LHCN-M2 (cell line): ENCODE results near the gene CLBA1. TPM values are rescaled to one million over a fixed set of nuclear protein-coding genes. Genes with fewer than 3 reads are reported as not detected.
A peak's percentile ranks its signal among the peaks of the same experiment; 100 is the strongest.

ENCODE experiments used
- DNase-seq: peaks from one replicate; pipeline ENCODE4 v3.0.0-alpha.2; 2012; ENCODE audit warnings: low read depth
- total RNA-seq: library from RNA; depleted of rRNA; stranded (reverse); fragments of >200 nt; gene quantifications from 2 replicates; pipeline ENCODE4 v1.2.3, GENCODE V29; 2014

CLBA1 gene
- total RNA-seq, 1 experiment from 2014 or later = 10.8 TPM

DNA sequence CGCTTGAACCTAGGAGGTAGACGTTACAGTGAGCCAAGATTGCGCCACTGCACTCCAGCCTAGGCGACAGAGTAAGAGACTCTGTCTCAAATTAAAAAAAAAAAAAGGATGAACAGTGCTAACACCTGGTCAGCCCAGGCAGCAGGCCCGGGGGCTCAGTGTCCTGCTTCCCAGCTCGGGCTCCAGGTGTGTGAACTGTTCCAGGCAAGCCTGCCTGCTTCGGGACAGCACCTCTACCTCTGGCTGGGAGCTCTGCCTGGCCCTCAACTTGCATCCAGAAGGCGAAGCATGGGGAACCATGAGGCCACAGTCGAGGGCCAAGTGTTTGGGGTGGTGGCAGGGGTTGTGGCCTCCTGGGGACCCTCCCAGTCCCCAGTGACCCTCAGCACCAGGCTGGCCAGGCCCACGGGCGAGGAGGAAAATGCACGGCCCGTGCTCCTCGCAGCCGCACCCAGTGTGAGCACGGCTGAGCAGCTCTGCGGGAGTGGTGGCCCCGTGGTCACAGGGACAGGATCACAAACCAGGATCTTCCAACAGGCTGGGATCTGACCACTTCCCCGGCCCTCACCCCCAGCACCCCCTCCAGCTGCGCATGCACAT lies 19.8 kb downstream of the CLBA1 start:
- DNase-seq = no peak

DNA sequence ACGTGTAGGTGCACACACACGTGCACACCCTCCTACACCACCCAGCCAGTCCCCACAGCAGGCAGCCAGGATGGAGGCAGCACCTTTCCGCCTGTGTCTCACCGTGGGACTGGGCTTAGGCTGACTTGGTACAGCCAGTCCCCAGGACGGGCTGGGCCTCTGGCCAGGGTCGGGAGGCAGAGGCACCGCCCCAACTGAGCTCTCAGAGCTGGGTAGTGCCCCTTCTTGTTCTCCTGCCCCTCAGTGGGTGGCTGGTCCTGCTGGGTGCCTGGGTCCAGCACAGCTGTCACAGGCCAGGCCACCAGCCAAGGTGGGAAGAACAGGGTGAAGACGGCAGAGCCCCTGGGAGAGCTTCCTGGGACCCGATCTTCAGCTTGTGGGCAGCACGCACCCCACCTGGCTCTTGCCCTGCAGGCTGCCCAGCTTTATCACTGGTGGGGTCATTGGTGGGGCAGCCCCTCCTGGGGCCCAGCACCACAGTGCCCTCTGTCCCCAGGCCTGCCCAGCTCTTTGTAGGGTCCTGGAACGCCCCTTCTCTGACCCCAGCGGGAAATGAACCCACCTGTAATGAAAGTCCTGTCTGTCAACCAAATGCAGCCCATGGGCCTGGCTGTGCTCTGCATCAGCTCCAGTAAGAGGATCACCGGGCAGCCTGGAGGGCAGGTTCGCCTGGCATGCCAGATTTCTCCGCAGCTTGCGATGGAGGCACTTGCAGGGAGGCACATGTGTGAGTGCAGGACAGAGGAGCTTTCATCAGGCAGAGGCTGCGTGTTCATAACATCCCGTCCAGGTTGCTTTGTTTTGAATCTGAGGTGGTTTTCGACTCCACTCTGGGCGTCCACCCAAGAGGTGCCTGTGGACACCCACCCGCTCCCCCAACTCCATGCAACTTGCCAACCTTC lies 20.6 kb downstream of the CLBA1 start:
- DNase-seq = no peak

DNA sequence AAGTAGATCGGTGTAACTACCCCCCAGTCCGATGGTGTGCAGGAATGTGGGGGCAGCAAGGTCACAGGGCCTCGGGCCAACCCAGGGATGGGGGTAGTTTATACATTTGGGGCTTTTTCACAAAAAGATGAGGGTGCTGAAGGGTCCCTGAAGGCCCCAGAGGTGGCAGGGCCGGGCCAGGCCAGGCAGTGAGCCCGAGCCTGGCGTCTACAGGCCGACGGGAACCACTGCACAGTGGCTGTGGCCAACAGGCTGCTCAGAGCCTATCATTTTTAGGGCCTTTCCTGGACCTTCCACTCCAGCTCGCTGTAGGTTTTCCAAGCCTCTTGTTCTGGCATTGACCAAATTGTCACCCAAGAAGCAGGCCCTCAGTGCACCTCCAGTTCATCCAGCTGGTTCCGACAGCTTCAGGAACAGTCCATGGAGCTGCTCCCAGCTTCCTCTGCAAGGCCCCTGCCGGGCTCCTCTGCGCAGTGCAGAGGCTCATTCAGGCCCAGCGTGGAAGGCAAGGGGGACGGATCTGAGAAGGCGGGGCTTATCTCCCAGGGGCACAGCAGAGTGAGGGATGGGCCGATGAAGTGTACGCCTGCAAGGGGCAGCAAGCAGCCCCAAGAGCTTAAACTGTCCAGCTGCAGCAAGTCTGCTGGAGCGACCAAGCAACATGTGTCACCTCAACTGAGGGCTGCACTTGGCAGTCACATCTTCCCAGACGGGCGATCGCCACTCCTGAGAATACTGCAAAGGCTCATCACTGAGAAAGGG lies 21.4 kb downstream of the CLBA1 start:
- no peak for DNase-seq

DNA sequence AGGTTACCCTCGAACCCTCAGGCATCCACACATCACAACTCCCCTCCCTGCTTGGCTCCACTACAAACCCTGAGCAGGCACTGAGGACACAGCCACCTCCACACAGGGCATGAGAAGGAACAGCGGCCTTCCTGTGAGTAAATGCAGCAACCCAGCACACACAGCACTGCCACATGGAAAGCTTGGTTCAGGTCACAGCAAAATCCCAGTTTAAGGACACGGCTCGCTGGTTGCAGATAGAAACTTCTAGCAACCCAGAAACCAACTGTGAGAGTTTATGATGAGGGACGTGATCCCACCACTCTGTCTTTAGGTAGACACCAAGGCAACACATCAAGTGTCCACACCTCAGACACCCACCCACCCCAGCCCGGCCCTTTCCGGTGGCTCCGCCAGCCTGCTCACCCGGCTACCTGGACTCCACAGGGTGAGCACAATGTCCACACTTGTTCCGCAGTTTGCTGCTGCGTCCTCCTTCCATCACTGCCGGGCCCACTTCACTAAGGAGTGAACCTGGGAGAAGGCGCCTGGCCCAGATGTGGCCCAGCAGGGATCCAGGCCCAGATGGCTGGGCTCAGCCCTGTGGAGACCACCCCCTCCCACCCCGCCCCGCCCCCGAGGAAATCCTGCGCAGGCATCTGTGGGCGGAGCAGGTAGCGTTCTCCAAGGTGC lies 22.1 kb downstream of the CLBA1 start:
- DNase-seq = no peak

DNA sequence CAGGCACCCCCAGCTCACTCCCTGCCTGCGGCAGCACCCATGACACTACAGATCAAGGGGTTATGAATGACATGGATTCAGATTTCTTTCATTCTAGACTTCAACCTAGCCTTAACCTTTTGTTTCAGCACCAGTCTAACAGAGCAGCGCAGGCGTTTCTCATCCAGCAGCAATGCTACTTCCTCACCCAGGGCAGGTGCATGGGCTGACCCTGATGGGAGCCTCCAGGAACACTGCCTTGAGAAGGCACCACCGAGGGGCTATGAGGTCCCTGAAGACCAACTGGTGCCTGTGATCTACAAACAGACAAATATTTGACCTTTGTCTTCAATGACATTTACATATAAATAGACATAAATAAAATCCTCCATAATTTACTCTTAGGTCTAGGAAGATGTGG lies 24.5 kb downstream of the CLBA1 start:
- no peak for DNase-seq

DNA sequence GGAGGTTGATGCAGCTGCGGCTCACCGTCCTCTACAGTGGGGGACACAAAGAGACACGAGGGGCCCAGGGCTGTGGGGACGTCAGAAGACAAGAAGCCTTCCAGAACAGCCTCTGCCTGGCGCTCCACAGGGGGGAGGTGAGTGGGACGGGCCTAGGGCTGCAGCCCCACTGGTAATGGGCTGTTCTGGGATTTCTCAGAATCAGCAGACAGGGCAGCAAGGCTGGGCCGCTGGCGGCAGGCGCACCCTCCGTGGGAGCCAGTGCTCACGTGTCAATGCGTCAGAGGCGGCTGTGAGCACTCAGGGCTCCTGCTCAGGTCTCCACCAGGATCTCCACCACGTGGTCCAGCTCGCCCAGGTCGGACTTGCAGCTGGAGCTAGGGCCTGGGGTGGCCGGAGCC lies 25.3 kb downstream of the CLBA1 start:
- DNase-seq = no peak

DNA sequence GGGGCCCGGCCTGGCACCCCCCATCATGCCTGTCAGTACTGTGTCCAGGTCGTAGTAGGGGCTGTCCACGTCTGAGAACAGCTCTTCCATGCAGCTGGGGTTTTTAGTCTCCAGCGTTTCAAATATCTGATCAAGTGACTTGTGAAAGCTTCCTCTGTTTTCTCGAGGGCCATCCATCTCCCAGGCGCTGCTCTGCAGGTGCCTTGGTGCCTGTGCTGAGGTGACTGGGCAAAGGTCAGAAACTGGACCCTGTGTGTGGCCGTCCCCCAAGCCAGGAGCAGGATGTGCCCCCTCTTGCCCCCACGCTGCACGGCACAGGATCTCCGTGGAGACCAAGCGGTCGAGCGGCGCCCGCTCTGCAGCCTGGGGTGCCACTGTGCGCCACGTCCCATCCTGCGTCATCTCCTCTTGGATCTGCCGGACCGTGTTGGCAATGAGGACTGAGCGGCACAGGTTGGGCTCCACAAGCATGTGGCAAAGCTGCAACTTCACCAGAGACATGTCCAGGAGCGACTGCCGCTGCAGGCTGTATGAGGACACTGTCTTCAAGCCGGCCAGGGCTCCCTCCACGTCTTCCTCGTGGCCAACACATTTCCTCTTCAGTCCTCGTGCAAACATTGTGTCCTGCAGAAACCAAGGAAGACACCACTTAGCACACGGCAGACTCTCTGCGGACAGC lies 25.9 kb downstream of the CLBA1 start:
- DNase-seq = no peak

DNA sequence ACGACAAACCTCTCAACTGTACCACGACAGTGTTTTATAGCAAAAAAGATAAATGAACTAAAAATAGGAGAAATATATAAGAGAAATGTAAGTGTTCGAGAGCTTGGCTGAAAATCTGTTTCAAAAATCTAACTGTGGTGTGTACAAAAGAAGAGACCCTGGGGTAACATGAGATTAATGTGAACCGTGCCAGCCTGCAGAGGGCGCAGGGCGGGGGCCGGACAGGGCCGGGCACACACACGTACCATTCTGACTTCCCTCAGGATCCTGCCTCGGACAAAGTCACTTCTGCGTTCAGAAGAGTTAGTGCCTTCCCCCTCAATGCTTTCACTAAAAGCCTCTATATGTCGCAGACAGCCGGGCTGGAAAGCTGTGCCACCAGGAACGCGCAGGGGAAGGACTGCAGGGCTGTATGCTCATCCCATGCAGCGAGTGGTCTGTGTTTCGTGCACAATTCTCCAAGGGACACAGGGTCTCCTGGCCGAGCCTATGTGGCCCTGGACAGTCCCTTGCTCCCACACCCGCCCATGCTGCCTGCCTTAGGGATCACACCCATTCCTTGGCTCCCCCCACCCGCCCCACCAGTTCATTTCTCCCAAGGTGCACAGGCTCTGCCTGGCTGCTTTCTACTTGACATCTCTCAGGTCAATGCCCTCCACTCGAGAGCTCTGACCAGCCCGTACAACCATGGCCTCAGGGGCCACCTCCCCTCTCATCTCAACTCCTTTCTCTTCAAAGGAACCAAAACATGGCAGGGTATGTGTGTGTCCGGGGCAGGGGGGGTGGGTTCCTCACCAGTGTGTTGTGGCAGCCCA lies 26.8 kb downstream of the CLBA1 start:
- DNase-seq = no peak

DNA sequence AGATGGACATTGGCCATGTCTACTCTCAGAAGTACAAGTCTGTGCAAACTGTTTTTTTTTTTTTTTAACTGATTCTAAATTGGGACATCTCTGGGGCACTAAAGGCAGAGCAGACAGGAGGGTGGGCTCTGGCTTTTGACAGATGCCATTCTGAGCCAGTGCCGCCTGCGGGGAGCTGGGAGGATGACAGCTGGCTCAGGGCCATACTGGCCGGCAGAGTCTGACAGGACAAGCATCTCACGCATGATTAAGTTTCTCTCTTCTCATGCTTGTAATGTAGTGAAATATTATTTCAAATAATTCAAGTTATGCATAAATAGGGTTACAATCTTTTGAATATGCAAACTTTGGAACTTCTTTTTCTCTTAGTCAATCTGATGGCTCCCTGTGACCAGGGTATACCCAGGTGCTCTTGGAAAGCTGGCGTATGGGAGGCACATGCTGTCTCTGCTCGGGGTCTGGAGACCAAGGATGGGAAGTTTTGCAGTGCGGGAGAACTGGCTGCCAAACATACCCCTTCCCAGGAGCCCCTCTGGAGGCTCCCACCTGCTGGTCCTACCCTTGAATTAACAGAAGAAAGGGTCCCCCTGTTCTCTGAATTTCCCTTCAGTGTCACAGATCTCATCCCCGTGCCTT lies 27.7 kb downstream of the CLBA1 start:
- DNase-seq = no peak

DNA sequence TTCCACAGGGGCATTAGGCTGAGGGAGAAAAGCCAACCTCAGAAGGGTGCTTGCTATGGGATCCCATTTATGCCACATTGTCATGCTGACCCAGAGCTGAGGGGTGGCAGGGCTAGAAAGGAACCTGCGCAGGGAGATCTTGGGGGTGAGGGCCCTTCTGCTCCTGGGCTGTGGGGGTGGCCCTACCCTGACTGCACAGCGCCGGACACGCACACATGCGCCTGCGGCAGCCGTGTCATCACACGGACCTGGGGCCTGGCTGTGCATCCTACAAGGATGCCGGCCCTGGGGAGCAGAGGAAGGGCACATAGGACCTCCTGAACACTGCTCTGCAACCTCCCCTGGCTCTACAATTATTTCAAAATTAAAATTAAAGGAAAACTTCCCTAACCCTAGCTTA lies 28.4 kb downstream of the CLBA1 start:
- no peak for DNase-seq

DNA sequence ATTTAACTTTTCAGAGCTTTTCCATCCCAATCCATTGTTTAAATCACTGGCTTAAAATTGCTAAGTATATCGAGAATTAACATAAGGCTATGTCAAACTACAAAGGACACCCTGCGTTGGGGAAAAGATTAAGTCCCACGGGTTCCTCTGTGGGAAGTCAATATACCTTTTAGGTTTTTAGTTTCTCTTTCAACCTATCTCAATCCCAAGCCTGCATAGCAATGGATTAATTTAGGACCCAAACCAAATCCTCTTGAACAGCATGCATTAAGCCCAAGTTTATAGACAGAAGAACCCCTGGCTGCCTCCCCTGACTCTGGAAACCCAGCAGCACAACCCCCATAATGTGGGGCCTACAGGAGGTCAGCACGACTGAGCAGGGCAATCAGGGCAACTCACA lies 29.0 kb downstream of the CLBA1 start:
- DNase-seq = no peak

DNA sequence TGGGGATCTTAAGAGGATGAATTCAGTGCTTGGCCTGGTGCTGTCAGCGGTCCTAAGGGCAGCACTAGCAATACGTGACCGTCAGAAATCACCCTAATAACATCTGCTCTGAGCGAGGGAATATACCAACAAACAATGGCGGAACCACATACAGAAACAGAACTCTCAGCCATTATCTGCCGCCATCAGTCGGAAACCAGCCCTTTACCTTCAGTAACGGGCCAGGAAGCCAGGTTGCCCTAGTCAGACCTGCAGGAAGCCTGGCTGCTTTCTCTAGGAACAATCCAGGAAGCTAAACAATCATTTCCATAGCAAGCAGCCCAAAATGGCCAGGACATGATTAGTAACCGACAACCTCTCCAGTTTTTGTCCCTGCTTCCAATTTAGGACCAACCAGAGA lies 29.7 kb downstream of the CLBA1 start:
- DNase-seq = no peak

DNA sequence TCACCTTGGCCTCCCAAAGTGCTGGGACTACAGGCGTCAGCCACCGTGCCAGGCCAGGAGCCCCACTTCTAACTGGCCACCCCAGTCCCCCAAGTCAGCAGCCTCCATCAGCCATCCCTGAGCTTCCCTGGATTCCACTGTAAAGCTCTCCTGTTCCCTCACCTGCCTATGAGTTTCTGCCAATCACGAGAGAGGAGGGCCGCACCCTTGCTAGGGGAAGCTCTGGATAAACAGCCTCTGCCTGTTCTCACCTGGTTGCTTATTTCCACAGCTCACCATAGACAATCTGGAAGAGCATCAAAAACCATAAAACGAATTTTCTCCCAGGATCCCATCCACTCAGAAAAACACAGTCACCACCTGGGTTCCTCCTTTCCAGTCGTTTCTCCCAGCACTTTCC lies 30.3 kb downstream of the CLBA1 start:
- DNase-seq = no peak

DNA sequence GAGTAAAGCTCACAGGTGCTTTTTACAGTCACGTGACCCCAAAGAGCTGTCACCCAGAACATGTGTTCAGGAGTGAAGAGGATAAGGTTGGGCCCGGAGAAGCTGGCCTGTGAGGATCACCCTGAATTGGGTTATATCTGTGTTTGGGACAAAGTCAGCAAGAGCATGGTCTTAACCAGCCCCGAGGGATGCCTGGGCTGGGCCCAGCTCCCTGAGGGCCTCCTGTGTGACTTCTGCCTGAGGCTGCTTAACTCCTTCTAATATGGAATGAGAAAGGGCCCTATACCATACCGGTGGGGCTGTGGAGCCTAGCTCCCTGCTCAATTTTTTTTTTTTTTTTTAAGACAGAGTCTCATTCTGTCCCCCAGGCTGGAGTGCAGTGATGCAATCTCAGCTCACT lies 32.8 kb downstream of the CLBA1 start:
- no peak for DNase-seq

DNA sequence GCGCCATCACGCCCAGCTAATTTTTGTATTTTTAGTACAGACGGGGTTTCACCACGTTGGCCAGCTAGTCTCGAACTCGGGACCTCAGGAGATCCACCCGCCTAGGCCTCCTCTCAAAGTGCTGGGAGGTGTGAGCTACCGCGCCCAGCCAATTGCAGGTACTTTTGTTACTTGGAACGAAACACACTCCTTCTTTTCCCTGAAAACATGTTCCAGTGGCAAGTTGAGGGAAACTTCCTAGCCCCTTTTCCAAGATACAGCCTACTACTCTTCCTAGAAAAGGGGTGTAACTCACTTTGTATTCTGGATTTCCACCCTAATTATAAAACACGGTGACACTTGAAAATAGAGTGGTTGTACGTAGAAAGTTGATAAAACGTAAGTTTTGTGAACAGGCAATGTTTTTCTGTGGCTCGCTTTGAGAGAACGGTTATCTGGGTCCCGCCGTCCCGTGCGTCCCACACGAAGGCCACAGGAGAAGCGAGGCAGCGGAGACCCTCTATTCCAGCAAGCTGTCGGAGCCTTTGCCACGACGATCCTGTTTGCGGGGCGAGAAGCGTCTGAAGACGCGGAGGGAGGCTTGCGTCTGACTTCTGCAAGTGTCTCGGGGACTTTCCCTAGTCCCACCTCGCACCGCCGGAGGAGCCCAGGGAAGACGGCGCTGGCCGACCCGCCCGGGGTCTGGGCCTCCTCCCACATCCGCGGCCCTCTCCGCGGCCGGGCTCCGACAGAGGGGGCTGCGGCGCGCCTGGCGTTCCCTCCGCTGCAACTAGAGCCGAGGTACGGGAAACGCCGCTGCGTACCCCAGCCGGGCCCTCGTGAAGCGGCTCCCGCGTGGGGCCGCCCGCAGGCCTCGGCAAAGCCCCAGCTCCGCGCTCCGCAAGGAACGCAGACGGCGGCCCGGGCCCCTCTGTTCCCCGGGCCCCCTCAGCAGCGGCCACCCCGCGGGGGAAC lies 34.5 kb downstream of the CLBA1 start:
- no peak for DNase-seq

DNA sequence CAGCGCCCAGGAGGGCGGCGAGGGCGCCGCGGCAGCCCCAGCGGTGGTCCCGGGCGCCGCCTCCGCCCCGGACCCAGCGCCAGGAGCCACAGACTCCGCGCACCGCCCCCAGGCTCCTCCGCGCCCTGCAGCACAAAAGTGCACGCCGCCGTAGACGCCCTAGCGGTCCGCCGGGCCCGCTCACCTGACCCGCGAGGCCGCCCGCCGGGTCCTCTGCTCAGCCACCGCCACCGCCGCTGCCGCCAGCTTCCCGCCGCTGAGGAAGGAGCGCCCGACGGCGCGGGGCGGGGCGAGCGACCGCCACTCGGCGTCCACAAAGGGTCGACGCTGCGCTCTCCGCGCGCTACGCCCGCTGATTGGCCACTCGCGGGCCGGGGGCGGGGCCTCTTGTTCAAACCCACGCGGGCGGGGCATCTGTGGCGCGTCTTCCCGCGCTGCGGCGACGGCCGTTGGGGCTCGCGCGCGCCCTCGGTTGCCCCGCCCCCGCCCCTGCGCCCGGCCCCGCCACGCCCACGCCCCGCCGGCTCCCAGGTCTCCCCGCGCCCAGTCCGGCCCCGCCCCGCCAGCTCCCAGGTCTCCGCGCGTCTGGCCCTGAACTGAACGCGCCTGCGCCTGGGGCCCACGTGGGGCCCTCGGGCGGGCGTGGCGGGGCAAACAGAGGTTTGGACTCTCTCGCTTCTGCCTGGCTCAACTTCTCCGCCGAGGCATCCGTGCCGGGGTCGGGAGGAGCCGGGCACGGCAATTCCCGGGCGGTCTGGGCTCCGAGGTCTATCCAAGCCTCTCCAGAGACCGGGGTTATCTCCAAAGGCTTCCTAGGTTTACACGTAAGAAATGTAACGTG lies 35.4 kb downstream of the CLBA1 start, which contains the start of gene CDCA4:
Gene CDCA4 (minus strand): TSS at position 269 of the 841 bp plus-strand sequence. CDS start 9,154 bp downstream, outside the sequence.
- DNase-seq = peak; percentile 95

DNA sequence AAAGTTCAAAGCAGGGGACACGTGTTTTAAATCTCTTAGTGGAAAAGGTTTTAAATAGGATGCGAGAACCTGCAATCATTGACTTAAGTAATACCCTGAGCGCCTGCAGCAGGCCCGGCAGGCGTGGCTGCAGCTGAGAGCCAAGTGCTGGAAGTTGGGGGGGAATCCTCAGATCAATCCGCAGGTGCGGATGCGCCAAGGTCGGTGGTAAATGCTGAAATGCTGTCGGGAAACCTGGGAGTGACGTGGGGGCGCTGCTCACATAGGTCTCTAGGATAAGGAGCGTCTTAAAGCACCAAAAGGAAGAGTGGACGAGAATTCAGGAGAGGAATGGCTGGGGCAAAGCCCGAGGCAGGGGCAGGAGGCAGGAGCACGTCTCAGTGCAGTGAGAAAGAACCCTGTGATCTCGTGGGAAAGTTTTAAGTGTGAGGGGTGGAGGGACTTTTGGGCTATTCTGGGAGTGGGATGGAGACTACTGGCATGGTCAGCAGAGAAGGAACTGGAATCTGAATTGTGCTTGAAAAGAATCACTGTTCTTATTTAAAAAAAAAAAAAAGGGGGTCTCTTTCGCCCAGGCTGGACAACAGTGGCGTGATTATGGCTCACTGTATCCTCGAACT lies 36.2 kb downstream of the CLBA1 start:
- DNase-seq = peak; percentile 50
